HT1080 (cell line): ENCODE measurements around the gene KAT6B. TPM values are rescaled to one million over a fixed set of nuclear protein-coding genes. Genes with fewer than 3 reads are reported as not detected.
A peak's percentile ranks its signal among the peaks of the same experiment; 100 is the strongest.
"Not testable (repeated sequence)": the region's sequence is repeated elsewhere in the genome, so short reads cannot be mapped to it uniquely, and the experiment has no call there.

Experiments
- DNase-seq: peaks from one replicate; pipeline ENCODE4 v3.0.0-alpha.2; 2015; ENCODE audit warnings: low read depth
- total RNA-seq: library from RNA; depleted of rRNA; stranded (reverse); fragments of >200 nt; shearing (Covaris generic); gene quantifications from 2 replicates; pipeline ENCODE4 v1.2.3, GENCODE V29; 2014

Gene KAT6B
- total RNA-seq, 1 experiment from 2014 or later = 12.9 TPM

GRCh38 chr10:75033399-75034130, 207.2 kb downstream of the KAT6B start:
- no peak for DNase-seq

- peak; percentile 38 for DNase-seq
Measured at GRCh38 chr10:75034131-75034512, 207.7 kb downstream of the KAT6B start.

GRCh38 chr10:75034714-75035258, 208.4 kb downstream of the KAT6B start:
- no peak for DNase-seq

- DNase-seq = peak; percentile 51
Measured at GRCh38 chr10:75035975-75036708, 209.7 kb downstream of the KAT6B start.

- DNase-seq = no peak
Measured at GRCh38 chr10:75037171-75038153, 211.1 kb downstream of the KAT6B start.

- no peak for DNase-seq
Measured at GRCh38 chr10:75038335-75038734, 211.9 kb downstream of the KAT6B start.

- no peak for DNase-seq
Measured at GRCh38 chr10:75040576-75040975, 214.2 kb downstream of the KAT6B start.

GRCh38 chr10:75042292-75042974, 216.0 kb downstream of the KAT6B start:
- DNase-seq = peak; percentile 48

- no peak for DNase-seq
Measured at GRCh38 chr10:75043256-75044131, 217.1 kb downstream of the KAT6B start.

- DNase-seq = no peak
Measured at GRCh38 chr10:75048669-75049098, 222.3 kb downstream of the KAT6B start.

- no peak for DNase-seq
Measured at GRCh38 chr10:75049316-75050148, 223.1 kb downstream of the KAT6B start.

GRCh38 chr10:75050149-75050919, 223.9 kb downstream of the KAT6B start:
- no peak for DNase-seq

- DNase-seq = no peak
Measured at GRCh38 chr10:75051308-75051707, 224.9 kb downstream of the KAT6B start.

GRCh38 chr10:75055896-75056406, 229.6 kb downstream of the KAT6B start:
- DNase-seq = not testable (repeated sequence)

GRCh38 chr10:75057680-75058079, 231.3 kb downstream of the KAT6B start:
- no peak for DNase-seq

GRCh38 chr10:75058161-75058560, 231.8 kb downstream of the KAT6B start:
- DNase-seq = no peak

GRCh38 chr10:75061709-75062505, 235.5 kb downstream of the KAT6B start:
- no peak for DNase-seq
